ELF-1 (cell line): ENCODE results near the gene OR2V2.
A peak's percentile ranks its signal among the peaks of the same experiment; 100 is the strongest.

ENCODE experiments used
- DNase-seq: peaks from one replicate; pipeline ENCODE4 v3.0.0-alpha.2; 2016; ENCODE audit warnings: low read depth, low spot score

Gene OR2V2

GRCh38 chr5:181142054-181142453 is 5.3 kb upstream of the OR2V2 start:
- DNase-seq: no peak

GRCh38 chr5:181145133-181145532 is 2.3 kb upstream of the OR2V2 start:
- DNase-seq: no peak

GRCh38 chr5:181149355-181149754 is 2.0 kb downstream of the OR2V2 start:
- DNase-seq: no peak

DNA sequence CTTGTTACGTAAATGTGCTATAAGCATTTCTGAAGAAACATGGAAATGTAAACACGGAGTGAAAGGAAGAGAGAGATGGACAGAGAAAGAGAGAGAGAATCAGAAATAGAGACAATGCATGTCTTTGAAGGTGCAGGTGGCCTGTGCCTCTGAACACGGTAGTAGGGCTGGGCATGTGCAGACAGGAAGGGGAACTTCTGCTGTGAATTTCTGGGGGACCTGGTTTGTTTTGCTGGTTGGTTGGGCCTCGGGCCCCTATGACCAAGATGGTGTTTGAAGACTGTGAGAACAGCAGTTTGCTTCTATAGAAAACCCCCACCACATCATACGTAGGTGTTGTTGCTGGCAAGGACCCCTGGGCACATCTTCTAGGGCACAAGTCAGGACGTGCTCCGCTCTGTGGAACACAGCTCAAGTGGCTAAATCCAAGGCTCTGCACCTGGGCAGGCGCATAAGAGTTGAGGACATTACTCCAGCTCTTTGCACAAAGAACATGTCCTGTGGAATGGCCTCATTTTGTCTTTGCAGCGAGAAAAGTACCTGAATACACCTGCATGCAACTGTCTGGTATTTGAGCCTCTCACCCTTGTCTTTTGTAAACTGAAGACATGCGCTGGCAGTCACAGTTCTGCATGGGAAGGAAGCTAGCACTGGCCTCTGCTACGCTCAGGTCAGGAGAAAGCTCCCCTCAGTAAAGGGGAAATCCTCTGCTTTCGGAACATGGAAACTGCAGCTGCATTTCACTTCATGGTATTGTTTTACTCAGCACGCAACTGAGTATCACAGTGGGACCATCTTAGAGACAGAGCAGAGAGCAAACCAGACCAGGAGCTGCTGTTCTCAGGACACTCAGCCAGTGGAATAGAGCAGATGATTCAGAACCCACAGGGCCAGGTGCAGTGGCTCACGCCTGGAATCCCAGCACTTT is 2.7 kb downstream of the OR2V2 start:
- no peak for DNase-seq

GRCh38 chr5:181151146-181151545 is 3.8 kb downstream of the OR2V2 start:
- peak; percentile 17 for DNase-seq

GRCh38 chr5:181152406-181152805 is 5.0 kb downstream of the OR2V2 start:
- DNase-seq: no peak

DNA sequence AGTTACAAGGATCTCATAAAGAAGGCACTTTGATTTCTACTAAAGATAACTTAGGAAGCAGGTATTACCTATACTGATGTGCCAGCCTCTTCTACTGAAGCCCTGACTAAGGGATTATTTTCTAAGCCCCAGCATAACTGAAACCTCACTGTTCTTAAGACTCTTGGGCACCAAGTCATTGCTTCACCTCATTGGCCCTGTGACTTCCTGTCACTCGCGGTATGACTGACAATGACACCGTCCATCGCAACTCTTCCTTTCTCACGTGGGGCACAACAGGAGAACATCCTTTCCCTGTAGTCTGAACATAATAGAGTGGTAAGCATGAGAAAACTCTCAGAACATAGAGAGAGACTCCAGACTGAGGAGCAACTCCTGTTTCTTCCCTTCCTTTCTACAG is 6.4 kb downstream of the OR2V2 start:
- DNase-seq: no peak

GRCh38 chr5:181156758-181157157 is 9.4 kb downstream of the OR2V2 start:
- no peak for DNase-seq

- no peak for DNase-seq
Measured at GRCh38 chr5:181158869-181159268, 11.5 kb downstream of the OR2V2 start.

DNA sequence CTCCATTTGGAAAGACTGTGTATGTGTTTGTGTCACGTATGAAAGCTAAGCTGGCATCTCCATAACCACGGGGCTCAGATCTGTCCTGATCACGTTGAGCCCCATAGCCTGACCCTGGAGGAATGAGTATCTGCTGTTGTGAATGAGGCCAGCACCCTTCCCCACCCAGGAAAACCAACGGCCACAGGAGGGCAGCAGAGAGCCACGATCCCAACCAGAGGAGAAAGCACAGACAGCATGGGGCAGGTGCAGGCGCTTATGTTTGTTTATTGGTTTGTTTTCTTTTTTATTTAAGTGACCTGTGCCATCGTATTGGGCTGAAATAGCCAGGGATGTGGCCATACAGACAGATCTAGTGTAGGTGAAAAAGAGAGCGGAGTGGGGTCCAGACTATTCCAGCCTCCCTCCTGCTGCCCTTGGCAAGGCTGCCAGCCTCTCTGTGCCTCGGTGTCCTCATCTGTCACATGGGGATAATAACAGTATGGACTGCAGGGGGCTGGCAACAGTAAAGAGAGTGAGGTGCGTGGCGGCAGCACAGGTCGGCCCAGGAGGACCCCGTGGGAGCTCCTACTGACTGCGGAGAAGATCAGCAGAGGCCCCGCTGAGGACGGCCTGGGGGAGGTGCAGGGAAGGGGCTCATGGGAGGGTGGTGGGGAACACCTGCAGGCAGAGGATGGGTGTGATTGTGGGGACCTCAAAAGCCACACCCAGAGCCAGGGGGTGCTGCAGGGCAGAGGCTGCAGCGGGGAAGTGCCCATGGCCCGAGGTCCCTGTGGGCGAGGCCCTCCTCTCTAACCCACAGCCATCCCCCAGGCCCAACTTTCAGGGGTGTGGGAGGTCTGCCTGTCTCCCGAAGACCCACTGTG is 12.1 kb downstream of the OR2V2 start:
- DNase-seq: peak; percentile 96

DNA sequence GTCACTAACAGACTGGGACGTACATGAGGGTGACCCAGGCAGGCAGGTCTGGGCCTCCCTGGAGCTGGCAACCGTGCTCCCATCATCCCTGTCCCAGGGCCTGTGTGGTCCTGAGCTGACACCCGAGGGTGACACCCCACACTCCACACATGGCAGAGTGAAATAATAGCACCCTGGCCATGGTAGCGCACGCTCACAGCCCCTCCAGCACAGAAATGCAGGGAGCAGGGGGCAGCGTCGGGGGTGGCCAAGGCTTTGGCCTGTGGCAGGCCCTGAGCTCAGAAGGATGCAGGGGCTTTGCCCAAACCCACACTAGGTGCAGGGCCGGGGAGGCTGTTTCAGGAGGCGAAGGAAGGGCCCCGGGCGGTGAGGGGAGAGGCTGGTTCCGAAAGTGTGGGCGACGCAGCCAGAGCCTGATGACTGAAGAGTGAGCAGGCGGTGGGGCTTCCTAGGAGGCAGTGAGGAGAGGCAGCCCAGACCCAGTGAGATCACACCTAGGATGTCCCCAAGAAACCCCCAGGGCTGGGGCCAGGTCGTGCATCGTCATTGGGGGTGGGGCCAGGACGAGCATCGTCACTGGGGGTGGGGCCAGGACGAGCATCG is 12.9 kb downstream of the OR2V2 start:
- DNase-seq: peak; percentile 87

- DNase-seq: peak; percentile 76
Measured at GRCh38 chr5:181160755-181161533, 13.6 kb downstream of the OR2V2 start.

DNA sequence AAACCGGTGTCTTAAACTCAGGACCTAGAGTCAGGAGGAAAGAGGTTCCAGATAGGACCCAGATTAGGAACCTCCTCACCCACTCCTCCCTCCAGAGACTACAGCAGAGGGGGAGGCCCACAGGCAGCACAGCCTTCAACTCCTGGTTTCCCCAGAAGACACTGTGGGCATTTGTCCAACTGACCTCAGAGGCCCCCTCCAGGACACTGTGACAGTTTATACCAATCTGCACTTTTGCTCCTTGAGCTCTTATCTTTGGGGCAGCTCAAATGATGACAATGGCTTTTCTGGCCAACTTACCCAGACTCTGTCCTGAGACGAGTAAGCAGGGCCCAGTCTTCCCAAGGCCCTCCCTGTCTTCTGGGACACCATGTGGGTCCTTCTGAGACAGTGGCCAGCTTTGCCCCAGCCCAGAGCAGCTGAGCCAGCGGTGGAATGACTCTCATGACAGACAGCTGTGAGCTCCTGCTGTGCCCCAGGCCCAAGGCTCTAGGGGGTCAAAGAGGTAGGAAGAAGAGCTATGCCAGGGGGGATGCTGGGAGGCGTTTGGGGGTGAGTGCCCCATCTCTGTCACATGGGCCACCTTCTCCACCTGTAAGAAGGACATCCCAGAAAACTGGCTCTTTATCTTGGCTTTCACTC is 14.3 kb downstream of the OR2V2 start:
- DNase-seq: no peak

GRCh38 chr5:181163487-181164075 is 16.2 kb downstream of the OR2V2 start:
- peak; percentile 66 for DNase-seq

DNA sequence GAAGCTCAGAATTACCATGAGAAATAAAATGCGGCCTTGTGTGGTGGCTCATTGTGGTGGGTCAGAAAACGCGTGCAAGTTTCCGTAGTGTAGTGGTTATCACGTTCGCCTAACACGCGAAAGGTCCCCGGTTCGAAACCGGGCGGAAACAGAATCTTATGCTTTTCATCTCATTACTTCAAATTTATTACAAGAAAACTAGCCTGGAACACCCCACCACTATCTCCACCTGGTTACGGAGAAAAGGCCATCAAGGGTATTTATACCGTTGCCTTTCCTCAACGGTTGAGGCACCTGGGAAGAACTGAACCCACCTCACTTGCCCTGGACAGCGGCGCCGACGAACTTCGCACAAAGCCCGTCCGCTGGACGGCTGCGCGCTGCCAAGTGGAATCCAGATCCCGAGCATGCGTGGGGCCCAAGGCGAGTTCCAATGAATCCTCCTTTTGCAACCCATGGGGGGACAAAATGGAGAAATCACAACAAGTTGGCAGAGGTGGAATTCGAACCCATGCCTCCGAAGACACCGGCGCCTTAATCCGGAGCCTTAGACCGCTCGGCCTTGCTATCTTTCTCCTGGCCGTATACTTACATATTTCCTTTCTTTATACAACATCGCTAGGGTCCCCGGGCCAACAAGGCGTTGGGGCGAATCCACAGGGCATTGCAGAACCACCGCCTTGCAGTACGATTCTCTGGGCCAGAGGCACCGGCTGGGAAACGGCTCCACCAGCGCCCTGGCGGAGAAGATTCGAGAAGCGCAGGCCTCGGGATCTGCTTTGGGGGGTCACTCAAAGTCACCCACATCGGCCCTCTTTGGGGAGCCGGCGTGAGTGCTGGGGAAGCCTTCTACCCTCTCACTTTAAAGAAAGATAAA is 16.9 kb downstream of the OR2V2 start:
- peak; percentile 79 for DNase-seq

DNA sequence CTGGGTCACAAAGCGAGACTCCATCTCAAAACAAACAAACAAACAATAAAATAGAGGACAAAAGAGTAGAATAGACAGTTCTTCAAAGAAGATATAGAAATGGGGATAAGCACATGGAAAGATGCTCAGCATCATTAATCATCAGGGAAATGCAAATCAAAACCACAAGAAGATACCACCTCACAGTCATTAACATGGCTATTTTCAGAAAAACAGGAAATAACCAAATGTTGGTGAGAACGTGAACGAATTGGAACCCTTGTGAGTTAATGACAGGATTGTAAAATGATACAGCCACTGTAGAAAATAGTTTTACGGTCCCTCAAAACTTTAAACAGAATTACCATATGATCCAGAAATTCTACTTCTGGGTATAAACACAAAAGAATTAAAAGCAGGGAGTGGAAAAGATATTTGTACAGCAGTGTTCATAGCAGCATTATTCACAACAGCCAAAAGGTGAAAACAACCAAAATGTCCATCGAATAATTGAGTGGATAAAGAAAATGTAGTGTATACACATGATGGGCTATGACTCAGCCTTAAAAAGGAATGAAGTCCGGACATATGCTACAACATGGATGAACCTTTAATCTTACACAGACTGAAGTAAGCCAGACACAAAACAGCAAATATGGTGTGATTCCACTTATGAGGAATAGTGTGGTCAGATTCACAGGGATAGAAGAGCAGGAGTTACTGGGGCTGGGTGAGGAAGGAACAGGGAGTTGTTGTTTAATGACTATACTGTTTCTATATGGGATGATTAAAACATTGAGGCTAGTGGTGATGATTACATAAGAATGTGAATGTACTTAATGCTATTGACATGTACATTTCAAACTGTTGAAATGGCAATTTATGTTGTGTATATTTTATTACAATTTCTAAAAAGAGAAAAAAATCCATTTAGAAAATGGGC is 19.7 kb downstream of the OR2V2 start:
- no peak for DNase-seq

DNA sequence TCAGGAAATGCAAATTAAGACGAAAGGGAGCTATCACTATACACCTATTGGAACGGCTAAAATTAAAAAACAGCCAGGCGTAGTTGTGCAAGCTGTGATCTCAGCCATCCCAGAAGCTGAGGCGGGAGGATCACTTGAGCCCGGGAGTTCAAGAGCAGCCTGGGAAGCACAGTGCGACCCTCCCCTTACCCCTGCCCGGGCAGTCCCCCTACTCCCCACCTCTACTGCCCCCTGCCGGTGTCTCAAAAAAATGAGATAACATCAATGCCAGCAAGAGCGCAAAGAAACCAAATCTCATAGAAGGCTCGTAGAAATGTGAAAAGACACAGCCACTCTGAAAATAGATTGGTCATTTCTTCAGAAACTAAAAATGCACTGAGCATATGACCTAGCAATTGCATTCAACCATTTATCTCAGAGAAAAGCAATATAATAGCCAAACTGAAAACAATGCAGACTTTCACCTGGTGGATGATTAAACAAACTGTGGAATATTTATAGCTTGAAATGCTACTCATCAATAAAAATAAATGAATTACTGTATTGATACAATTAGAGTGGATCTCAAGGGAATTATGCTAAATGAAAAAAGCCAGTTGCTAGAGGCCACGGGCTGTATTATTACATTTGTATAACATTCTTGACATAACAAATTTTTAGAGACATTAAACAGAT is 20.6 kb downstream of the OR2V2 start:
- peak; percentile 74 for DNase-seq

- DNase-seq: no peak
Measured at GRCh38 chr5:181168595-181169118, 21.3 kb downstream of the OR2V2 start.
